SK-N-SH treated with all-trans-retinoic acid at 6 μM for 48 hours (cell line): ENCODE measurements around the gene UQCR11.

Source experiments
- ATAC-seq: fragments of 200-7000 bp; cut with Tn5 transposase; 3 replicates; pipeline ENCODE4 v1.9.1; 2020; ENCODE audit warnings: mild to moderate bottlenecking, moderate library complexity
- BACH2 ChIP-seq: fragments of 250-450 bp; sonication (Bioruptor Pico); IDR thresholded peaks from 2 replicates; pipeline ENCODE4 v1.9.0; 2021; ENCODE audit warnings: mild to moderate bottlenecking, borderline replicate concordance
- CSDC2 ChIP-seq: fragments of 250-450 bp; sonication (Bioruptor Pico); IDR thresholded peaks from 2 replicates; pipeline ENCODE4 v1.5.0; 2020; ENCODE audit warnings: mild to moderate bottlenecking, moderate library complexity
- ESRRG ChIP-seq: fragments of 250-450 bp; sonication (Bioruptor Pico); IDR thresholded peaks from 2 replicates; pipeline ENCODE4 v1.6.1; 2021; ENCODE audit warnings: mild to moderate bottlenecking
- GLIS3 ChIP-seq: fragments of 250-450 bp; sonication (Bioruptor Pico); IDR thresholded peaks from 2 replicates; pipeline ENCODE4 v1.5.0; 2020; ENCODE audit warnings: mild to moderate bottlenecking, moderate library complexity
- ISL1 ChIP-seq: fragments of 250-450 bp; sonication (Bioruptor Pico); IDR thresholded peaks from 2 replicates; pipeline ENCODE4 v2.1.2; 2022; ENCODE audit warnings: mild to moderate bottlenecking, moderate library complexity
- OSR1 ChIP-seq: fragments of 250-450 bp; sonication (Bioruptor Pico); IDR thresholded peaks from 2 replicates; pipeline ENCODE4 v1.8.0; 2022; ENCODE audit warnings: moderate library complexity, mild to moderate bottlenecking, inconsistent platforms
- PPARA ChIP-seq: fragments of 250-450 bp; sonication (Bioruptor Pico); IDR thresholded peaks from 2 replicates; pipeline ENCODE4 v1.5.0; 2020; ENCODE audit warnings: mild to moderate bottlenecking, borderline replicate concordance
- RARB ChIP-seq: fragments of 250-450 bp; sonication (Bioruptor Pico); IDR thresholded peaks from 2 replicates; pipeline ENCODE4 v1.8.0; 2021; ENCODE audit warnings: mild to moderate bottlenecking, moderate library complexity
- SNAI2 ChIP-seq: fragments of 250-450 bp; sonication (Bioruptor Pico); IDR thresholded peaks from 2 replicates; pipeline ENCODE4 v1.5.0; 2020; ENCODE audit warnings: mild to moderate bottlenecking, moderate library complexity
- TCF4 ChIP-seq: fragments of 250-450 bp; sonication (Bioruptor Pico); IDR thresholded peaks from 2 replicates; pipeline ENCODE4 v1.8.0; 2021; ENCODE audit warnings: mild to moderate bottlenecking, moderate library complexity, borderline replicate concordance
- TOX ChIP-seq: fragments of 250-450 bp; sonication (Bioruptor Pico); IDR thresholded peaks from 2 replicates; pipeline ENCODE4 v1.8.0; 2021; ENCODE audit warnings: mild to moderate bottlenecking, moderate library complexity, borderline replicate concordance
- ZC3H10 ChIP-seq: fragments of 250-450 bp; sonication (Bioruptor Pico); IDR thresholded peaks from 2 replicates; pipeline ENCODE4 v1.5.1; 2021; ENCODE audit warnings: mild to moderate bottlenecking, moderate library complexity
- ZFP3 ChIP-seq: fragments of 250-450 bp; sonication (Bioruptor Pico); IDR thresholded peaks from 2 replicates; pipeline ENCODE4 v1.5.0; 2020; ENCODE audit warnings: mild to moderate bottlenecking, moderate library complexity
- ZFP30 ChIP-seq: fragments of 450-650 bp; formaldehyde crosslinking; IDR thresholded peaks from 2 replicates; pipeline ENCODE4 v1.5.0; 2022; ENCODE audit warnings: mild to moderate bottlenecking, moderate library complexity
- ZNF565 ChIP-seq: fragments of 450-650 bp; formaldehyde crosslinking; conservative IDR thresholded peaks from 2 replicates; pipeline ENCODE4 v1.5.0; 2020; ENCODE audit warnings: low read depth, mild to moderate bottlenecking, moderate library complexity
- ZNF70 ChIP-seq: fragments of 450-650 bp; formaldehyde crosslinking; IDR thresholded peaks from 2 replicates; pipeline ENCODE4 v1.5.0; 2020; ENCODE audit warnings: mild to moderate bottlenecking, moderate library complexity
- ZNF8 ChIP-seq: fragments of 450-650 bp; formaldehyde crosslinking; IDR thresholded peaks from 2 replicates; pipeline ENCODE4 v1.5.0; 2020; ENCODE audit warnings: mild to moderate bottlenecking, moderate library complexity
- TF ChIP-seq, protein P1 (sequence below): fragments of 250-450 bp; sonication (Bioruptor Pico); IDR thresholded peaks from 2 replicates; pipeline ENCODE4 v1.5.1; 2021; ENCODE audit warnings: mild to moderate bottlenecking, moderate library complexity
- TF ChIP-seq, protein P2 (sequence below): fragments of 250-450 bp; sonication (Bioruptor Pico); IDR thresholded peaks from 2 replicates; pipeline ENCODE4 v1.5.1; 2020; ENCODE audit warnings: low read depth, mild to moderate bottlenecking, moderate library complexity
- TF ChIP-seq, protein P3 (sequence below): fragments of 250-450 bp; sonication (Bioruptor Pico); IDR thresholded peaks from 2 replicates; pipeline ENCODE4 v1.5.0; 2020; ENCODE audit warnings: mild to moderate bottlenecking, moderate library complexity
- TF ChIP-seq, protein P4 (sequence below): fragments of 250-450 bp; sonication (Bioruptor Pico); IDR thresholded peaks from 2 replicates; pipeline ENCODE4 v1.8.0; 2020; ENCODE audit warnings: mild to moderate bottlenecking, moderate library complexity, borderline replicate concordance
- TF ChIP-seq, protein P5 (sequence below): fragments of 250-450 bp; sonication (Bioruptor Pico); IDR thresholded peaks from 2 replicates; pipeline ENCODE4 v1.8.0; 2021; ENCODE audit warnings: low read depth, mild to moderate bottlenecking, moderate library complexity, borderline replicate concordance

Gene UQCR11

DNA sequence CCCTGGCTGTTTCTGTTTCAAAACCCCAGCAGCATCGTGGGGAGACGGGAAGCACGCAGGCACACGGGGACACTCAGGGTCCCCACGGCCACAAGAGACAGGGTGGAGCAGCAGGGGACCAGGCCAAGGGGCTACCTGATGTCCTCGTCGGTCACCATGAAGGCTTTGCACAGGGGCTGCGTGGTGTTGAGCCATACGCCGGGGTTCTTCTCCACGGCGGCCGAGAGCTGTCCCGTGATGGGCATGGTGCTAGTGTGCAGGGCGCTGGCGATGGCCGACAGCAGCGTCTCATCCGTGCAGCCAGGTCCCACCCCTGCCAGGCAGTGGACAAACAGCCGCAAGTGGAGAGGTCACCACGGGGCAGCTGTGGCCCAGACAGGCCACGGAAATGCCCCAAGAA is 24.3 kb downstream of the UQCR11 start:
- TF ChIP-seq, protein P1, sequence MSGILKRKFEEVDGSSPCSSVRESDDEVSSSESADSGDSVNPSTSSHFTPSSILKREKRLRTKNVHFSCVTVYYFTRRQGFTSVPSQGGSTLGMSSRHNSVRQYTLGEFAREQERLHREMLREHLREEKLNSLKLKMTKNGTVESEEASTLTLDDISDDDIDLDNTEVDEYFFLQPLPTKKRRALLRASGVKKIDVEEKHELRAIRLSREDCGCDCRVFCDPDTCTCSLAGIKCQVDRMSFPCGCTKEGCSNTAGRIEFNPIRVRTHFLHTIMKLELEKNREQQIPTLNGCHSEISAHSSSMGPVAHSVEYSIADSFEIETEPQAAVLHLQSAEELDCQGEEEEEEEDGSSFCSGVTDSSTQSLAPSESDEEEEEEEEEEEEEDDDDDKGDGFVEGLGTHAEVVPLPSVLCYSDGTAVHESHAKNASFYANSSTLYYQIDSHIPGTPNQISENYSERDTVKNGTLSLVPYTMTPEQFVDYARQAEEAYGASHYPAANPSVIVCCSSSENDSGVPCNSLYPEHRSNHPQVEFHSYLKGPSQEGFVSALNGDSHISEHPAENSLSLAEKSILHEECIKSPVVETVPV = no peak
- ATAC-seq = no peak

DNA sequence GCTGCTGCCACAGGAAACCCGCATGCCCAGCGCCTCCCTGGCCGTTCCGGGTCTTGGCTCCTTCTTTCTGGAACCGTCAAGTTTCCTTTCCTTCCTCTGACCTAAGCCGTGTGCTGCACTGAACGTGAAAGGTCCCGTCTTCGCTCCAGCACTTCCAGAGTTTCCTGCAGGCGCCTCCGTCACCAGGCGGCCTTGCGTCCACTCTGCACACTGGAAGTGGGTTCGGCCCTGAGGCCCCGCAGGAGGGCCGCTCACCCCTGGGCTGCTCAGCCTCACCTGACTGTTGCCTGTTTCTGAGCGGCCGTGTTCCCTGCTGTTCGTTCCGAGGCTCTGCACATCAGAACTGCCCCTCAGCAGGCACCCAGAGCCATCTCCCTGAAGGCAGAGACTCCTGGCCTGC is 24.9 kb downstream of the UQCR11 start:
- ATAC-seq = no peak
- no peak for TF ChIP-seq CSDC2 (CRISPR knock-in tag)
- TF ChIP-seq, protein P2, sequence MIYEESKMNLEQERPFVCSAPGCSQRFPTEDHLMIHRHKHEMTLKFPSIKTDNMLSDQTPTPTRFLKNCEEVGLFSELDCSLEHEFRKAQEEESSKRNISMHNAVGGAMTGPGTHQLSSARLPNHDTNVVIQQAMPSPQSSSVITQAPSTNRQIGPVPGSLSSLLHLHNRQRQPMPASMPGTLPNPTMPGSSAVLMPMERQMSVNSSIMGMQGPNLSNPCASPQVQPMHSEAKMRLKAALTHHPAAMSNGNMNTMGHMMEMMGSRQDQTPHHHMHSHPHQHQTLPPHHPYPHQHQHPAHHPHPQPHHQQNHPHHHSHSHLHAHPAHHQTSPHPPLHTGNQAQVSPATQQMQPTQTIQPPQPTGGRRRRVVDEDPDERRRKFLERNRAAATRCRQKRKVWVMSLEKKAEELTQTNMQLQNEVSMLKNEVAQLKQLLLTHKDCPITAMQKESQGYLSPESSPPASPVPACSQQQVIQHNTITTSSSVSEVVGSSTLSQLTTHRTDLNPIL (CRISPR knock-in tag) = no peak
- no peak for TF ChIP-seq TOX (CRISPR knock-in tag)
- TF ChIP-seq, protein P1 = no peak
- no peak for TF ChIP-seq OSR1 (CRISPR knock-in tag)
- TF ChIP-seq, protein P3, sequence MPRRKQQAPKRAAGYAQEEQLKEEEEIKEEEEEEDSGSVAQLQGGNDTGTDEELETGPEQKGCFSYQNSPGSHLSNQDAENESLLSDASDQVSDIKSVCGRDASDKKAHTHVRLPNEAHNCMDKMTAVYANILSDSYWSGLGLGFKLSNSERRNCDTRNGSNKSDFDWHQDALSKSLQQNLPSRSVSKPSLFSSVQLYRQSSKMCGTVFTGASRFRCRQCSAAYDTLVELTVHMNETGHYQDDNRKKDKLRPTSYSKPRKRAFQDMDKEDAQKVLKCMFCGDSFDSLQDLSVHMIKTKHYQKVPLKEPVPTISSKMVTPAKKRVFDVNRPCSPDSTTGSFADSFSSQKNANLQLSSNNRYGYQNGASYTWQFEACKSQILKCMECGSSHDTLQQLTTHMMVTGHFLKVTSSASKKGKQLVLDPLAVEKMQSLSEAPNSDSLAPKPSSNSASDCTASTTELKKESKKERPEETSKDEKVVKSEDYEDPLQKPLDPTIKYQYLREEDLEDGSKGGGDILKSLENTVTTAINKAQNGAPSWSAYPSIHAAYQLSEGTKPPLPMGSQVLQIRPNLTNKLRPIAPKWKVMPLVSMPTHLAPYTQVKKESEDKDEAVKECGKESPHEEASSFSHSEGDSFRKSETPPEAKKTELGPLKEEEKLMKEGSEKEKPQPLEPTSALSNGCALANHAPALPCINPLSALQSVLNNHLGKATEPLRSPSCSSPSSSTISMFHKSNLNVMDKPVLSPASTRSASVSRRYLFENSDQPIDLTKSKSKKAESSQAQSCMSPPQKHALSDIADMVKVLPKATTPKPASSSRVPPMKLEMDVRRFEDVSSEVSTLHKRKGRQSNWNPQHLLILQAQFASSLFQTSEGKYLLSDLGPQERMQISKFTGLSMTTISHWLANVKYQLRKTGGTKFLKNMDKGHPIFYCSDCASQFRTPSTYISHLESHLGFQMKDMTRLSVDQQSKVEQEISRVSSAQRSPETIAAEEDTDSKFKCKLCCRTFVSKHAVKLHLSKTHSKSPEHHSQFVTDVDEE (CRISPR knock-in tag) = no peak
- no peak for TF ChIP-seq ZFP30 (CRISPR knock-in tag)
- no peak for TF ChIP-seq ZC3H10 (CRISPR knock-in tag)
- no peak for TF ChIP-seq ISL1 (CRISPR knock-in tag)
- no peak for TF ChIP-seq ZNF70 (CRISPR knock-in tag)
- TF ChIP-seq, protein P4, sequence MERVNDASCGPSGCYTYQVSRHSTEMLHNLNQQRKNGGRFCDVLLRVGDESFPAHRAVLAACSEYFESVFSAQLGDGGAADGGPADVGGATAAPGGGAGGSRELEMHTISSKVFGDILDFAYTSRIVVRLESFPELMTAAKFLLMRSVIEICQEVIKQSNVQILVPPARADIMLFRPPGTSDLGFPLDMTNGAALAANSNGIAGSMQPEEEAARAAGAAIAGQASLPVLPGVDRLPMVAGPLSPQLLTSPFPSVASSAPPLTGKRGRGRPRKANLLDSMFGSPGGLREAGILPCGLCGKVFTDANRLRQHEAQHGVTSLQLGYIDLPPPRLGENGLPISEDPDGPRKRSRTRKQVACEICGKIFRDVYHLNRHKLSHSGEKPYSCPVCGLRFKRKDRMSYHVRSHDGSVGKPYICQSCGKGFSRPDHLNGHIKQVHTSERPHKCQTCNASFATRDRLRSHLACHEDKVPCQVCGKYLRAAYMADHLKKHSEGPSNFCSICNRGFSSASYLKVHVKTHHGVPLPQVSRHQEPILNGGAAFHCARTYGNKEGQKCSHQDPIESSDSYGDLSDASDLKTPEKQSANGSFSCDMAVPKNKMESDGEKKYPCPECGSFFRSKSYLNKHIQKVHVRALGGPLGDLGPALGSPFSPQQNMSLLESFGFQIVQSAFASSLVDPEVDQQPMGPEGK (CRISPR knock-in tag) = no peak
- TF ChIP-seq ESRRG (CRISPR knock-in tag) = no peak
- TF ChIP-seq, protein P5, sequence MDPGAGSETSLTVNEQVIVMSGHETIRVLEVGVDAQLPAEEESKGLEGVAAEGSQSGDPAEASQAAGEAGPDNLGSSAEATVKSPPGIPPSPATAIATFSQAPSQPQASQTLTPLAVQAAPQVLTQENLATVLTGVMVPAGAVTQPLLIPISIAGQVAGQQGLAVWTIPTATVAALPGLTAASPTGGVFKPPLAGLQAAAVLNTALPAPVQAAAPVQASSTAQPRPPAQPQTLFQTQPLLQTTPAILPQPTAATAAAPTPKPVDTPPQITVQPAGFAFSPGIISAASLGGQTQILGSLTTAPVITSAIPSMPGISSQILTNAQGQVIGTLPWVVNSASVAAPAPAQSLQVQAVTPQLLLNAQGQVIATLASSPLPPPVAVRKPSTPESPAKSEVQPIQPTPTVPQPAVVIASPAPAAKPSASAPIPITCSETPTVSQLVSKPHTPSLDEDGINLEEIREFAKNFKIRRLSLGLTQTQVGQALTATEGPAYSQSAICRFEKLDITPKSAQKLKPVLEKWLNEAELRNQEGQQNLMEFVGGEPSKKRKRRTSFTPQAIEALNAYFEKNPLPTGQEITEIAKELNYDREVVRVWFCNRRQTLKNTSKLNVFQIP (CRISPR knock-in tag) = no peak
- TF ChIP-seq TCF4 (CRISPR knock-in tag) = no peak
- TF ChIP-seq GLIS3 (CRISPR knock-in tag) = no peak
- TF ChIP-seq BACH2 (CRISPR knock-in tag) = no peak
- no peak for TF ChIP-seq ZFP3 (CRISPR knock-in tag)
- TF ChIP-seq SNAI2 (CRISPR knock-in tag) = no peak
- TF ChIP-seq ZNF8 = no peak

DNA sequence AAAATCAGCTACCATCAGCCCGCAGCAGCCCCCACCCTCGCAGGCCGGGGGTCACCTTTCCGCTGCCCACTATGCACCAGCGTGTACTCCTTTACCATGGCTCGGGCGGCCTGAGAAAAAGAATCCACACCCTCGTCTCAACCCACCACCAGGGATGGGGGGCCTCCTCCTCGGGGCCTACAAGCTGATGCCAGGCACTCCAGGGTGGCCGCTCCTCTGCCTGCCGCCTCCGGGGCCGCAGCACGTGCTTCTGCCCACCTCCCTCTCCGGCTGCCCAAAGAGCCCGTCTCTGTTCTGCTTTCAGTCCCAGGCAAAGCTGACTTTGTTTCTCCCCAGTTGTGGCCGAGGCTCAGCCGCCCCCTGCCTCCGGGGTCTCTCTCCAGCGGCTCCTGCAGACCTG is 26.0 kb downstream of the UQCR11 start:
- no peak for ATAC-seq
- TF ChIP-seq SNAI2 (CRISPR knock-in tag) (no peak), ZFP30 (CRISPR knock-in tag) (no peak), PPARA (CRISPR knock-in tag) (no peak), ZNF8 (no peak), ESRRG (CRISPR knock-in tag) (no peak), RARB (CRISPR knock-in tag) (no peak), ZFP3 (CRISPR knock-in tag) (no peak), ZNF565 (no peak), ISL1 (CRISPR knock-in tag) (no peak), OSR1 (CRISPR knock-in tag) (no peak), TOX (CRISPR knock-in tag) (no peak)
- TF ChIP-seq, protein P1 = no peak
- TF ChIP-seq, protein P5 (CRISPR knock-in tag) = no peak
- TF ChIP-seq, protein P4 (CRISPR knock-in tag) = no peak
